Diencephalon (tissue), 1 donor: ENCODE data around the gene OR51I2. TPM values are rescaled to one million over a fixed set of nuclear protein-coding genes. Genes with fewer than 3 reads are reported as not detected.

Source experiments
- total RNA-seq: library from RNA; depleted of rRNA; stranded (reverse); fragments of >200 nt; gene quantifications from one replicate; pipeline ENCODE4 v1.2.3, GENCODE V29; 2014

OR51I2 gene, protein sequence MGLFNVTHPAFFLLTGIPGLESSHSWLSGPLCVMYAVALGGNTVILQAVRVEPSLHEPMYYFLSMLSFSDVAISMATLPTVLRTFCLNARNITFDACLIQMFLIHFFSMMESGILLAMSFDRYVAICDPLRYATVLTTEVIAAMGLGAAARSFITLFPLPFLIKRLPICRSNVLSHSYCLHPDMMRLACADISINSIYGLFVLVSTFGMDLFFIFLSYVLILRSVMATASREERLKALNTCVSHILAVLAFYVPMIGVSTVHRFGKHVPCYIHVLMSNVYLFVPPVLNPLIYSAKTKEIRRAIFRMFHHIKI
- total RNA-seq: not detected

DNA sequence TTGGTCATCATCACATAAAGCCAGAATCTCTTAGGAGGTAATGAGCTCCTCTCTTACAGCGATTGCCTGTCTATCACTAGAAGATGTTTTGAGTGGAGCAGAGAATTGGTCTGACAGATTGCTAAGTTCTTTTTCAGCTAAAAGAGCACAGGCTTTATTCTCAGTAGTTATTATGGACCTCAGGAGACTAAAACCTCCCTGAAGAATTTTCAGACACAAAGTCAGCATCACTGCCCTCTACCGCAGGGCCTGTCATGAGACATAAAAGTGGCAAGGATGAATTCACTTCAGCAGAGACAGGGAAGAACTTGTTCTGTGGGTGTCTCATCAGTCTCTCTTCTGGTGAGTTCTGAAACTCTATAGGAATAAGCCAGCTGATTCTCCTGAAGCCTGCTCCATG lies at the start of gene OR51I2:
Gene OR51I2 (plus strand): TSS at position 301 of the 400 bp plus-strand sequence. CDS start 4,166 bp downstream, outside the sequence.

DNA sequence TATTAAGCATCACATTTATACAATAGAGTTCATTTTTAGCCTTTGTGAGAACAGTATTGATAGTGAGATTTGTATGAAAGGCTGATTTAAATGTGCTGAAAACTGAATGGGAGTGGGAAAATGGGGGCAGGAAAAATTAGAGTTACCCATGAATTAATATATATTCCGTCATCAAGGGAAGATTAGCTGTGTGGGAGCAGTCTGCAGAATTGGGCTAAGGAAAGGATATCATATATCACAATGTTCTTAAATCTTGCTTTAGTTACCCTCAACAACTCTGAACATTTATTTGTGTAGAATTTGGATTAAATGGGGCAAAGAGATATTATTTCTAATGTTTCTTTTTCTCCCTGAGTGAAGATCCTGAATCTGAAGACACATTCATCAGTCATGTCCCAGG lies 27.3 kb upstream of the OR51I2 start, which contains the start of gene OR51Q1:
Gene OR51Q1 (plus strand): TSS at position 301 of the 400 bp plus-strand sequence. CDS start 90 bp downstream, at position 391.

DNA sequence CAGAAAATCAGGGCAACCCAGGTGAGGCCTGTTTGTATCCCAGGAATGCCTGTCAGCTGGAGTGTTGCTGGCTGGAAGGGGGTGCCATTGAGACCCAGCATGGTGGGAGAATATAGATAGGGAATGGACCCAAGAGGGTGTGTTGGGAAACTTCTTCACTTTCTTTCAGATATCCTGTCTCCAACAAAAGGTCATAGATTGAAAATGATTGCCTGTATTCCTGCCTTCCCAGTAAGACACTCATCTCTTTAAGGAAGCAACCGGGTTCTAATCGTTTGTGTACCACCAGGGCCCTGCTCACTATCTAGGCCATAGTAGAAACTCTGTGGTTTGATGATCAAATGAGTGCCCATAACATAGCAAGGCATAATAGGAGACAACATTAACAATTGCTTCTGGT lies 7.7 kb upstream of the OR51I2 start, which contains the start of gene OR51I1:
Gene OR51I1 (minus strand): TSS at position 101 of the 400 bp plus-strand sequence. CDS start 0 bp downstream, at position 101.

DNA sequence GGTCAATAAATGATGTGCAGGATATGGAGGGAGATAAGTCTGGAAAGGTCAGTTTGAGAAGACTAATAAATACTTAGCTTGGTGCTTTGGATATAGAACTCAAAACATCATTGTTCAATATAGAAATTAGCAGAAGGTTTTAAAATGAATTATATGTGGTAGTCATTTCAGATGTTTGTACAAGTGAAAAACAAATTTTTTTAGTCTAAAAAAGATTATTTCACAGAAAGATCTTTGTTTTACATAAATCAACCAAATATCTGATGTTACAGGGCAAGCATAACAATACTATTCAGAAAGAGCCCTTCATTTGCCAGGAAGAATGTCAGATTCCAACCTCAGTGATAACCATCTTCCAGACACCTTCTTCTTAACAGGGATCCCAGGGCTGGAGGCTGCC lies 39.3 kb downstream of the OR51I2 start, which contains the start of gene OR52D1:
Gene OR52D1 (plus strand): TSS at position 301 of the 400 bp plus-strand sequence. CDS start 22 bp downstream, at position 323.

Other genes starting within 250 kb of the OR51I2 start
- not detected for gene OR51V1, start 248.6 kb upstream of the OR51I2 start, total RNA-seq
- gene HBB, start 222.3 kb upstream of the OR51I2 start, total RNA-seq: 550 TPM
- not detected for gene HBD, start 214.8 kb upstream of the OR51I2 start, total RNA-seq
- gene HBG1, start 199.5 kb upstream of the OR51I2 start, total RNA-seq: 3.5 TPM
- 2,344 TPM for gene HBG2, start 194.5 kb upstream of the OR51I2 start, total RNA-seq
- 13.8 TPM for gene HBE1, start 179.4 kb upstream of the OR51I2 start, total RNA-seq
- not detected for gene OR51B4, start 147.4 kb upstream of the OR51I2 start, total RNA-seq
- gene OR51B2, start 125.0 kb upstream of the OR51I2 start, total RNA-seq: 0.46 TPM
- gene OR51B5, start 105.8 kb upstream of the OR51I2 start, total RNA-seq: 0.46 TPM
- gene OR51B6, start 97.8 kb upstream of the OR51I2 start, total RNA-seq: not detected
- gene OR51M1, start 65.5 kb upstream of the OR51I2 start, total RNA-seq: not detected
- gene OR51Q1, start 27.2 kb upstream of the OR51I2 start, total RNA-seq: not detected
- gene OR51I1, start 7.8 kb upstream of the OR51I2 start, total RNA-seq: not detected
- gene OR52D1, start 39.4 kb downstream of the OR51I2 start, total RNA-seq: not detected
- 0.46 TPM for gene UBQLN3, start 60.6 kb downstream of the OR51I2 start, total RNA-seq
- 0.46 TPM for gene UBQLNL, start 67.4 kb downstream of the OR51I2 start, total RNA-seq
- gene OR52H1, start 99.2 kb downstream of the OR51I2 start, total RNA-seq: 0.69 TPM
- gene OR52B6, start 131.6 kb downstream of the OR51I2 start, total RNA-seq: not detected
- gene TRIM6, start 147.3 kb downstream of the OR51I2 start, total RNA-seq: 1.2 TPM
- 2.3 TPM for gene TRIM34, start 175.7 kb downstream of the OR51I2 start, total RNA-seq
- gene TRIM5, start 235.8 kb downstream of the OR51I2 start, total RNA-seq: 7.6 TPM
- gene TRIM22, start 240.5 kb downstream of the OR51I2 start, total RNA-seq: 6.0 TPM